Tibial artery (tissue), 4 donors: ENCODE results near the gene SORCS2.
"Not testable (repeated sequence)": the region's sequence is repeated elsewhere in the genome, so short reads cannot be mapped to it uniquely, and the experiment has no call there.

Source experiments
- DNase-seq, 2 donors: peaks; one replicate each; pipeline ENCODE4 v3.0.0-alpha.2; 2019
- H3K27ac ChIP-seq, 2 donors: fragments of 200-600 bp; sonication (generic) in 1 of 2; 1 replicate in 1 of 2; 2 replicates in 1 of 2; pipeline ENCODE4 v1.5.1; 2018 to 2019; ENCODE audit warnings: mild to moderate bottlenecking in 1 of 2
- H3K27me3 ChIP-seq, 2 donors: fragments of 200-600 bp; sonication (generic) in 1 of 2; one replicate each; pipeline versions ENCODE4 v1.5.1 to v1.6.0; 2016 to 2019
- H3K36me3 ChIP-seq, 3 donors: fragments of 200-600 bp; sonication (generic) in 2 of 3; one replicate each; pipeline ENCODE4 v1.5.1; 2016 to 2019; ENCODE audit warnings: mild to moderate bottlenecking in 2 of 3
- H3K4me1 ChIP-seq, 4 donors: fragments of 200-600 bp; sonication (generic) in 2 of 4; 1 replicate in 3 of 4; 2 replicates in 1 of 4; pipeline ENCODE4 v1.5.1; 2016 to 2019
- H3K4me3 ChIP-seq, 2 donors: fragments of 200-600 bp; sonication (generic) in 1 of 2; 1 replicate in 1 of 2; 2 replicates in 1 of 2; pipeline ENCODE4 v1.5.1; 2018 to 2019; ENCODE audit warnings: mild to moderate bottlenecking in 2 of 2
- H3K9me3 ChIP-seq, 3 donors: fragments of 200-600 bp; sonication (generic) in 1 of 3; one replicate each; pipeline ENCODE4 v1.5.1; 2016 to 2019
- intact Hi-C: fragments of 100-400 bp; cut with DNase I; formaldehyde crosslinking; loops from one replicate; pipeline ENCODE4 v1.15.0; 2023; ENCODE audit warnings: low total_unique reads
- TF ChIP-seq, protein P1 (sequence below), 2 experiments: fragments of 200-600 bp in 1 of 2; fragments of 450-650 bp in 1 of 2; IDR thresholded peaks; one replicate each; pipeline ENCODE4 v1.5.1; 2017 to 2019; ENCODE audit warnings: antibody characterized with exemption in 2 of 2, mild to moderate bottlenecking in 1 of 2, moderate library complexity in 1 of 2

SORCS2 gene

GRCh38 chr4:7160951-7161440 lies 31.3 kb upstream of the SORCS2 start:
- H3K27ac ChIP-seq = no peak overlapping the region
- TF ChIP-seq, protein P1, sequence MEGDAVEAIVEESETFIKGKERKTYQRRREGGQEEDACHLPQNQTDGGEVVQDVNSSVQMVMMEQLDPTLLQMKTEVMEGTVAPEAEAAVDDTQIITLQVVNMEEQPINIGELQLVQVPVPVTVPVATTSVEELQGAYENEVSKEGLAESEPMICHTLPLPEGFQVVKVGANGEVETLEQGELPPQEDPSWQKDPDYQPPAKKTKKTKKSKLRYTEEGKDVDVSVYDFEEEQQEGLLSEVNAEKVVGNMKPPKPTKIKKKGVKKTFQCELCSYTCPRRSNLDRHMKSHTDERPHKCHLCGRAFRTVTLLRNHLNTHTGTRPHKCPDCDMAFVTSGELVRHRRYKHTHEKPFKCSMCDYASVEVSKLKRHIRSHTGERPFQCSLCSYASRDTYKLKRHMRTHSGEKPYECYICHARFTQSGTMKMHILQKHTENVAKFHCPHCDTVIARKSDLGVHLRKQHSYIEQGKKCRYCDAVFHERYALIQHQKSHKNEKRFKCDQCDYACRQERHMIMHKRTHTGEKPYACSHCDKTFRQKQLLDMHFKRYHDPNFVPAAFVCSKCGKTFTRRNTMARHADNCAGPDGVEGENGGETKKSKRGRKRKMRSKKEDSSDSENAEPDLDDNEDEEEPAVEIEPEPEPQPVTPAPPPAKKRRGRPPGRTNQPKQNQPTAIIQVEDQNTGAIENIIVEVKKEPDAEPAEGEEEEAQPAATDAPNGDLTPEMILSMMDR (IDR thresholded peaks at IDR 0.05) = no peak
- no peaks in the 10 kb centered on the region for H3K9me3 ChIP-seq
- intact Hi-C loops = no loop called here
- H3K36me3 ChIP-seq = no peaks in the 10 kb centered on the region
- DNase-seq = peak in 1 of 2 donors; percentile 41
- peaks cover 0 to 19% (median 11%) of the 10 kb centered on the region in 4 donors for H3K4me1 ChIP-seq
- H3K27me3 ChIP-seq = no peaks in the 10 kb centered on the region
- no peak overlapping the region for H3K4me3 ChIP-seq

- Histone ChIP-seq H3K27ac (no peak overlapping the region), H3K36me3 (no peaks in the 10 kb centered on the region), H3K27me3 (no peaks in the 10 kb centered on the region), H3K4me3 (no peak overlapping the region), H3K9me3 (no peaks in the 10 kb centered on the region), H3K4me1 (peaks cover 0 to 19% (median 11%) of the 10 kb centered on the region in 4 donors)
- peak in 1 of 2 donors; percentile 73 for DNase-seq
- intact Hi-C loops = no loop called here
- TF ChIP-seq, protein P1 (IDR thresholded peaks at IDR 0.05) = no peak
Measured at GRCh38 chr4:7161721-7162214, 30.6 kb upstream of the SORCS2 start.

DNA sequence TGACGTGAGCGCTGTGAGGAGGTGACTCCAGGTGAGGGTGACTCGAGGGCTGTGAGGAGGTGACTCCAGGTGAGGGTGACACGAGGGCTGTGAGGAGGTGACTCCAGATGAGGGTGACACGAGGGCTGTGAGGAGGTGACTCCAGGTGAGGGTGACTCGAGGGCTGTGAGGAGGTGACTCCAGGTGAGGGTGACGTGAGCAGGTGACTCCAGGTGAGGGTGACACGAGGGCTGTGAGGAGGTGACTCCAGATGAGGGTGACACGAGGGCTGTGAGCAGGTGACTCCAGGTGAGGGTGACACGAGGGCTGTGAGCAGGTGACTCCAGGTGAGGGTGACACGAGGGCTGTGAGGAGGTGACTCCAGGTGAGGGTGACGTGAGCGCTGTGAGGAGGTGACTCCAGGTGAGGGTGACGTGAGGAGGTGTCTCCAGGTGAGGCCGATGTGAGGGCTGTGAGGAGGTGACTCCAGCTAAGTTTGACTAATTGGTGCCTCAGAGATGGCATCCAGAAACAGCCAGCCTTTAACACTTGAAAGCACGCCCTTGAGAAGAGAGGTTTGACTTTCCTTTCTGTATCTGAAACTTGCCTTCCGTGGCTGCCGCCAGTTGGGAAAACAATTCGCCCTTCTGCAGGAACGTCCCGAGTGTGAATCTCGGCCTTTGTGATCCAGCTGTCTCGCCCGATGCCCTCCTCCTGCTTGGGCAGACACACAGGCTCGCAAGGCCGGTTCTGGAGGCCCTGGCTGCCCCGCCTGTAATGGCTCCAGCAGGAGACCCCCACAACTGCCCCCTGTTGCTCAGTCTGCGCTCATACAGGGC lies 27.1 kb upstream of the SORCS2 start:
- H3K36me3 ChIP-seq, H3K4me3 ChIP-seq, H3K27me3 ChIP-seq, H3K9me3 ChIP-seq, H3K27ac ChIP-seq, intact Hi-C loops: not testable (repeated sequence)
- H3K4me1 ChIP-seq = peaks cover 0 to 19% (median 11%) of the 10 kb centered on the region in 4 donors
- DNase-seq = peak in 1 of 2 donors; percentile 55

GRCh38 chr4:7165874-7166201 lies 26.5 kb upstream of the SORCS2 start:
- DNase-seq = peak in 1 of 2 donors; percentile 32
- Histone ChIP-seq H3K4me3 (no peak overlapping the region), H3K36me3 (no peaks in the 10 kb centered on the region), H3K27ac (no peak overlapping the region), H3K4me1 (peaks cover 0 to 16% (median 10%) of the 10 kb centered on the region in 4 donors), H3K27me3 (no peaks in the 10 kb centered on the region), H3K9me3 (no peaks in the 10 kb centered on the region)
- TF ChIP-seq, protein P1 (IDR thresholded peaks at IDR 0.05) = no peak
- intact Hi-C loops = no loop called here

DNA sequence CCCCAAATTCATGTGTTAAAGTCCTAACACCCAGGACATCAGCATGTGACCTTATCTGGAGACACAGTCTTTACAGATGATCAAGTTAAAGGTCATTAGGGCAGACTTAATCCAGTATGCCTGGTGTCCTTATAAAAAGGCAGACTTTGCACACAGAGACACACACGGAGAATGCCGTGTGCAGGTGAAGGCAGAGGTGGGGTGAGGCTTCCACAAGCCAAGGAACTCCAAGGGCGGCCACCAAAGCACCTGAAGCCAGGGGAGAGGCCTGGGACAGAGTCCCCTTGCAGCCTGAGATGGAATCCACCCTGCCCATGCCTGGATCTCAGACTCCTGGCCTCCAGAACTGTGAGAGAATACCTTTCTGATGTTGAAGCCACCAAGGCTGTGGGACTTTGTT lies 26.1 kb upstream of the SORCS2 start:
- Histone ChIP-seq H3K36me3 (no peaks in the 10 kb centered on the region), H3K4me3 (no peak overlapping the region), H3K4me1 (peaks cover 0 to 12% (median 8%) of the 10 kb centered on the region in 4 donors), H3K27me3 (no peaks in the 10 kb centered on the region), H3K9me3 (no peaks in the 10 kb centered on the region), H3K27ac (no peak overlapping the region)
- peak in 1 of 2 donors; percentile 4 for DNase-seq
- intact Hi-C loops = no loop called here
- TF ChIP-seq, protein P1 (IDR thresholded peaks at IDR 0.05) = no peak

DNA sequence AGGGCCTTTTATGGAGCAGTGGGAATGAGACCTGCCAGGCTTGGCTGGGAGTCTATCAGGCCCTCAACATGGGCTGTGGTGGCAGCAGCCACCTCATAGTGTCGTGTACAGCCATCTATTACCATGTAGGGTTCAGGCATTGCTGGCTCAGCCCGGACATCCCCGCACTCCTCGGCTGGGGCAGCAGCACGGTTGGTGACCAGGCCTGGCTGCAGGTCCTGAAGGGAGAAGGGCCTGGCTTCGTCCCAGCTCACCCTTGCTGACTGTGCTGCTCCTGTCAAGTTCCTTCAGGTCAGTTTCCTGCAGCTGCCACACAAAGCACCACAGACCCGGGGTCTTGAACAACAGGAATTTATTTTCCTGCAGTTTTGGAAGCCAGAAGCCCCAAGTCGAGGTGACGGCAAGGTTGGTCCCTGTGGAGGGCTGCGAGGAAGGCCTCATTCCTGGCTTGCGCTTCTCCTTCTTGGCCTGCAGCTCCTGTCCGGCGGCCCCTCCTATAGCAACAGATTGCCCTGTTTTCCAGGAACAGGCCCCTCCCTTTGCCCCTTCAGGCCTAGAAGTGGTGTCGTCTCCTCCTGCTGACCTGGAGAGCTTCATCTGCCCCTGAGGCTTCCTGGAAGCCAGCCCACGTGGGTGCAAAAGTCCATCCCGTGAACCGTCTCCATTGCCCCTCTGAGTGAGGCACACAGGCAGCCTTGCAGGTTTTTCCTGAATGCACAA lies 25.2 kb upstream of the SORCS2 start:
- DNase-seq = peak in 1 of 2 donors; percentile 57
- intact Hi-C loops = no loop called here
- Histone ChIP-seq H3K27ac (no peak overlapping the region), H3K4me3 (no peak overlapping the region), H3K4me1 (peaks cover 0 to 3% (median under 1%) of the 10 kb centered on the region in 4 donors), H3K36me3 (no peaks in the 10 kb centered on the region), H3K9me3 (no peaks in the 10 kb centered on the region), H3K27me3 (no peaks in the 10 kb centered on the region)
- TF ChIP-seq, protein P1 (IDR thresholded peaks at IDR 0.05) = no peak
